CD4-positive, alpha-beta T cell treated with Interleukin-10 for 1 hour (primary cell): ENCODE results near the gene DNAJC1.
"Not testable (repeated sequence)": the region's sequence is repeated elsewhere in the genome, so short reads cannot be mapped to it uniquely, and the experiment has no call there.

Experiments used
- DNase-seq: peaks from one replicate; pipeline ENCODE4 v3.0.0-alpha.2; 2020

DNAJC1 gene, protein sequence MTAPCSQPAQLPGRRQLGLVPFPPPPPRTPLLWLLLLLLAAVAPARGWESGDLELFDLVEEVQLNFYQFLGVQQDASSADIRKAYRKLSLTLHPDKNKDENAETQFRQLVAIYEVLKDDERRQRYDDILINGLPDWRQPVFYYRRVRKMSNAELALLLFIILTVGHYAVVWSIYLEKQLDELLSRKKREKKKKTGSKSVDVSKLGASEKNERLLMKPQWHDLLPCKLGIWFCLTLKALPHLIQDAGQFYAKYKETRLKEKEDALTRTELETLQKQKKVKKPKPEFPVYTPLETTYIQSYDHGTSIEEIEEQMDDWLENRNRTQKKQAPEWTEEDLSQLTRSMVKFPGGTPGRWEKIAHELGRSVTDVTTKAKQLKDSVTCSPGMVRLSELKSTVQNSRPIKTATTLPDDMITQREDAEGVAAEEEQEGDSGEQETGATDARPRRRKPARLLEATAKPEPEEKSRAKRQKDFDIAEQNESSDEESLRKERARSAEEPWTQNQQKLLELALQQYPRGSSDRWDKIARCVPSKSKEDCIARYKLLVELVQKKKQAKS

DNA sequence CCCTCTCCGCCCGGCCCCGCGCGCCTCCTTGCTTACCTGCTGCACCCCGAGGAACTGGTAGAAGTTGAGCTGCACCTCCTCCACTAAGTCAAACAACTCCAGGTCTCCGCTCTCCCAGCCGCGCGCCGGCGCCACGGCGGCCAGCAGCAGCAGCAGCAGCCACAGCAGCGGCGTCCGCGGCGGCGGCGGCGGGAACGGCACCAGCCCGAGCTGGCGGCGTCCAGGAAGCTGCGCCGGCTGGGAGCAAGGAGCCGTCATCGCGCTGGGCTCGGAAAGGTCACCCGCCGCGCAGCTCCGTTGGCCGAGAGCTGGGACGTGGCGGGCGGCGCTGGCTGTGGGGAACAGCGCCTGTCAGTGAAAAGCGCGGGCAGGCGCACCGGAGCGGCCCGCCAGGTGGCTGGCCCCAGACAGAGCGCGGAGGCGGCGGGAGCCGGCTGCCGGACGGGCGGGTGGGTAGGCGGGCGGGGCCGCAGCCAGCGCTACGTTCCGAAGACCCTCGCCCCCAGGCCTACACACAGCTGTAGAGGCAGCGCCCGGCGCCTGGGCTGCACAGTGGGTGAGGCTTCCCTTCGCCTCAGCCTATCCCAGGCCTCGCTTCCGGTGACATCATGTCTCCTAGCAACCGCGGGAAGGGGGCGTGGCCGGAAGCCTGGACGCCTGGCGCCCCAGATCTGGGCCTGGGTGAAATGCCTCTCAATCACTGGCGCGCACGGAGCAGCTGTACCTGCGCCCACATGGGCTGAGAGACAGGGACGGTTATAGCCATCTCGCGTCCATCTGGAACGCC is at the start of gene DNAJC1:
Gene DNAJC1 (minus strand): TSS at position 554 of the 787 bp plus-strand sequence. CDS start 296 bp downstream, at position 258.
- peak; percentile 98 for DNase-seq

DNA sequence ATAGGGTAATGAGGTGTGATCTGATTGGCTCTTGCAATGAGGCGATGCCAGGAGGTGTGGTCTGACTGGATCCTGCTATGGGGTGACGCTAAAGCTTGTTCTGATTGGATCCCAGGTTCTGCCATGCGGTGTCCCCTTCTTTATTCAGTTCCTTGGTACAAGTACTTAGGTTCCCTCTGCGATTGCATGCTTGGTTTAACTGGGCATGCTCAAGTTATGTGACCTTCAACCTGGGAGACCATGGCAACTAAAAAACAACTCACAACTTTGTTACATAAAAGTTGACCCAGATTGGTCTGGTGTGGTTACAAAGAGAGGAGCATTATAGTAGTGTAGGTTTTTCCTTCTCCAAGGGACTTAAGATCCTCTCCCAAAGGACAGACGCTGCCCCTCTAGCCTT is 49.5 kb upstream of the DNAJC1 start:
- no peak for DNase-seq

DNA sequence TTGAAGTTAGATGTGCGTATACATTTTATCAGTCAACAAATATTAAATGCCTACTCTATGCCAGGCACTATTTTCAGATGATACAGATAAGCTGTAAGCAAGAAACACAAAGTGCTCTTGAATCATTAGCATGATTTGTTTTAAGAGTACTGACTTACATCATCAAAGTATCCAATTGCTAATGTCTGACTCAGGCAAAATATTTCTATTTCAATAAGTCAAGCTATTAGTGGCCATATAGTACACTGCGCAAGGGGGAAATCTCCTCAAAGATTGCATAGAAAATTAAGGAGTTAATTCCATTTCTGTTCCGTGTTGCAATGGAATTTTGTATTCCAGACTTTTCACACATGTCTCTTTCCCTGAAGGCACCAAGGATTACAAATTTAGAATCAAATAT is 46.1 kb upstream of the DNAJC1 start:
- DNase-seq = no peak

DNA sequence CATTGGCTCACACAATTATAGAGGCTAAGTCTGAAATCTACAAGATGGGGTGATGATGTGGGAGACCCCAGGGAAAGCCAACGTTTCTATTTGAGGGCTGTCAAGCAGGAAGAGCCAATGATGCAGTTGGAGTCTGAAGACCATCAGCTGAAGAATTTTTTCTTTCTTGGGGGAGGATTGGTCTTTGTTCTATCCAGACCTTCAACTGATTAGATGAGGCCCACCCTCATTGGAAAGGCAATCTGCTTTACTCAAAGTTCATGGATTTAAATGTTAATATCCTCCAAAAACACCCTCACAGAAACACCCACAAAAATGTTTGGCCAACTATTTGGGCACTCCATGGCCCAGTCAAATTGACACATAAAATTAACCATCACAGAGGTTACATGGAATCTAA is 44.3 kb upstream of the DNAJC1 start:
- DNase-seq = no peak

DNA sequence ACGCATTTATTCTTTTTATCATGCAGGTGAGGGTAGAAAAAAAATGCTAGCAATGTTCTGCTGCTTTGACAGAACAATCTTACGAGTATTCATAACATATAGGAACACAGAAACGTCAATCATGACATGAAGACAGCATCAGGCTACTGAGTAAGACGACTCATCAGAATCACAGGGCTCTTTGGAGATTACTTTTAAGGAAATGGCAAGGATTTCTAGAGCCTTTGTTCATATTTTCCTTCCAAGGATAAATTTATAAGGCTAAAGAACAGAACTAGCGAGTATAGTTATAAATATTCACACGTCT is 39.8 kb upstream of the DNAJC1 start:
- no peak for DNase-seq

DNA sequence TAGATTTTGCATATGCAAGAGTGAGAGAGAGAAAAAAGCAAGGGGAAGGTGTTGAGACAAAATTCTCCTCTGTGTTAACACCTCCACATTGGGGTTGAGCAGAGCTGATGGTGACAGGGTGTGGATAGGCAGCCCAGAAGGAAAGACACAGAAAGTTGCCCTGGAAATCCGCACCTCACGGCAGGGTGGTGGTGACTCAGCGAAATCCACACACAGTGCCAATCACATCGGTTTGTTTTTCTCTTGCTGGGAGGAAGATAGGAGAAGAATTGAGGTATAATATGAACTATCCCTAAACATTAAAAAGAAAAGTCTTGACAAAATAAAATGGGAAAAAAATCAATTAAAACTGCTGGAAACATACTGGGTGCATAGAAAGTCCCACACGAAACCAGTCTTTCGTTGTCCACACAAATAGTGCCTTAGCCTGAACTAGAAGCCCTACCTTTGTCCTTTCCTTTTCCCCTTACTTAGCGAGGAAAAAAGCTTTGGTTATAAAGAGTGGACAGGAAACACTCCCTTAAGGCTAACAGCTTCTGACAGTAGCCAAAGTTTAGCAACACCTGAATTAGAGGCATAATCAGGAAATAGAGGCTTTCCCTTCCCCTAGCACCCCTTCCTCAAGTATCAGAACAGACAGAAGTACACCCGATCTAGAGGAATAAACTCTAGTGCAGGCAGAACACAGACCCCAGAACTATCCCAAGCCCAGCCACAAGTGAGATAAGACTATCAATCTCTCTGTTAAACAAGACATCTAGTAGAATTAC is 39.2 kb upstream of the DNAJC1 start:
- no peak for DNase-seq

DNA sequence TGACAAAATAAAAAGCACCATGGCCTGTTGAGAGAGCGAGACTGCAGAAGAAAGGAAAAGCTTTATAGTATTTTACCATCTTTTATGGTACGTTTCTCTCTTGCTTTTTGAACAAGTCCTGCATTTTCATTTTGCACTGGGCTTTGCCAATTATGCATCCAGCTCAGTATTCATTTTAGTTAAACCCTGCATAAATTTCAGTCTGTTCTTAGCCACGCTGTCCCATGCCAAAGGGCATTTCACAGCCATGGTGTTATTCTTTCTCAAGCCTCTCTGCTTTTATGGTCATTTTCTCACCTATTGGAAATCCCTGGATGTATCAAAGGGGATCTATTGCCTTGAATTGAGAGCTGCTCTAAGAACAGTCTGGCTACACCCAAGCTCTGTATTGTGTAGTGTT is 30.8 kb upstream of the DNAJC1 start:
- no peak for DNase-seq

DNA sequence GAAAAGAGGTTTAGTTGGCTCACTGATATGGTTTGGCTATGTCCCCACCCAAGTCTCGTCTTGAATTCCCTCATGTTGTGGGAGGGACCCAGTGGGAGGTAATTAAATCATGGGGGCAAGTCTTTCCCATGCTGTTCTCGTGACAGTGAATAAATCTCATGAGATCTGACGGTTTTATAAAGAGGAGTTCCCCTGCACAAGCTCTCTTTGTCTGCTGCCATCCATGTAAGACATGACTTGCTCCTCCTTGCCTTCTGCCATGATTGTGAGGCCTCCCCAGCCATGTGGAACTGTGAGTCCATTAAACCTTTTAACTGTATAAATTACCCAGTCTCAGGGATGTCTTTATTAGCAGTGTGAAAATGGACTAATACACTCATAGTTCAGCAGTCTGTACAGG is 28.7 kb upstream of the DNAJC1 start:
- not testable (repeated sequence) for DNase-seq

DNA sequence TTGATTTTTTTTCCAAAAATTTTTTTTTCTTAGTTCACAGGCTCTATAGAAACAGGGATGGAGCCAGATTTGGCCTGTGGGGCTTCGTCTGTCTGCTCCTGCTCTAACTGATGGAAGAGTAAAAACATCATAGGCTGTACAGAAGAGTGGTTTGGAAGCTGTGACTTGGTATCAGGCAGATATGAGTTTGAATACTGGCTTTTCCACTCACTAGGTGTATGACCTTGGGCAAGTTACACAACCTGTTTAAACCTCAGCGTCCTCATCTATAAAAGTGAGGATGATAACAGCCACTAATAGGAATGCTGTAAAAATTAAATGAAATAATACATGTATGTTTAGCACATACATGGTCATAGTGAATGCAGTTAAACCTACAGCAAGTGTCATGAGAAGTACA is 26.9 kb upstream of the DNAJC1 start:
- no peak for DNase-seq

DNA sequence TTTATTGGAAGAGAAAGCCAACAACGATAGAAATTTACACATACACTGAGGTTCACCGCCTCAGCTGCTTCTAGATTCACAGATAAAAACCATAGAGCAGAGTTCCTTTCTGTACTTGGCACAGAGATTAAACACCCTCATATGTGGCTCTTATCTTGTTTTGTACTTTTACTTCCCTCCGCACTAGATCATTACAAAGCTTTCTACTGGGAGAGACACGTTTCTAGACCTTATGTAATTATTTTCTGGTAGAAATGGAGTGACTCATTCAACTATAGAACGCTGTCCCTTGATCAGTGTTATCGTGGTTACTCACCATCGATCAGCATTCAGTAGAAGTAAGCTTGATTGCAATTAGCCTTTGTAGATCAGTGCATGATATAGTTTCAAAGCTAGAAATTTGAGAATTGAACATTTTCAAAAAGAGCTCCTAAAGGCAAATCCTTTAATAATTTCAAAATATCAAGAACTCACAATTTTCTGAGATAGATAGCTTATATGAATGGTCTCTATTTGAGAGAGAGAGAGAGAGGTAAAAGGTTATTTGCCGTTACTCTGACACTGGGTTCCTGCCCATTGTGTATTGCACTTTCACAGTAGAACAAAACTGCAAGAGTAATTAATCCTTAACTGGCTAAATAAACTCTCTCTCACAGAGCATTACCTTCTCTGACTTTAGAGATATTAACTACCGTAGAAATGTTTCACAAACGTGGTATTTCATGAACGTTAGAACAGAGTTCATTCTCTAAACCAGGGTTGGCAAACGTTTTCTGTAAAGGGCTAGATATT is 26.1 kb upstream of the DNAJC1 start:
- DNase-seq = no peak

DNA sequence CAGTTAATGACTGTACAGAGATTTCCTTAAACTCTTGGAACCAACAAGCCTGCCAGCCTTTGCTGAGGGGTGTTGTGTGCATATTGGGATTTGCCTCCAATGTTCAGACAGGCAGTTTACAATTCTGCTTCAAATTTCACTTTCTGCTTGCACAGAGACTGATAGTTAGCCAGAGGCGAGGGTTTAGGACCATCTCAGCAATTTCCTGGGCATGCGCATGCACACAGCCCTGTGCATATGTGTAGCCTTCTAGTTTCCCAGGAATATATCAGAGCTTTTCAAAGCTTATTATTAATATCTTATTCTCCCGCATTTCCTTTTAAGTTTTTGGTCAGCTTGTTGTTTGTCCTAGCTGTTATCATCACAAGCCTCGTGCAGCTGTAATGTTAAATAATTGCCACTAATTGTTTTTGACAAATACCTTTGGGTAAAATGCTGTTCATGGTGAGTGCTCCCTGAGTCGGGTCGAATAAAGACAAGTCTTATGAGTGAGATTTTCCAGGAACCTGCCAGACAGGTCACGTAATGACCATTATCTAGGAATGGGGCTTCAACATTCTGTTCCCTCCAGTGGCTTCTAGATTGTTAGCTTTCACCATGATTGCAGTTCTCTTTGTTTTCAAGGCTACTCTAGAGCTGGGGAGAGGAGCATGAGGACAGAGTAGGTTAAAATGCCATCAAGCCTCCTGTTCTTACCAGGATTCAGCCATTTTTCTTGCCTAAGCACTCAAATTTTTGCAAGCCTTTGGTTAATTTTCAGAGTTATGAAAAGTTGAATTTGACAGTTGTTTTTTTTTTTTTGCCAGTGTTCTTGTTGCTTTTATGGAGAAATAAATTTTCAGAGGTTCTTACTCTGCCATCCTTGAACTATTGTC is 24.1 kb upstream of the DNAJC1 start:
- DNase-seq = no peak

DNA sequence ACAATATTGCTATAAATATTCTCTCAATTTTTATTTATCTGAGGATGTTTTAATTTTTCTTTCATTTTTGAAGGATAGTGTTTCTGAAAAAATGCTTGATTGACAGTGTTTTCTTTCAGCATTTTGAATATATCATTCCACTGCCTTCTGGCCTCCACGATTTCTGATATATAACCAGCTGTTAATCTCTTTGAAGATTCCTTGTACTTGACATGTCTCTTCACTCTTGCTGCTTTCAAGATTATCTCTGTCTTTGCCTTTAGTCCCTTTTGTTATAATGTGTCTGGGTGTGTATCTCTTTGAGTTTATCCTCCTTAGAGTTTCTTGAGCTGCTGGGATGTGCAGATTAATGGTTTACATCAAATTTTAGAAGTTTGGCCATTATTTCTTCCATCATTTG is 22.8 kb upstream of the DNAJC1 start:
- no peak for DNase-seq

DNA sequence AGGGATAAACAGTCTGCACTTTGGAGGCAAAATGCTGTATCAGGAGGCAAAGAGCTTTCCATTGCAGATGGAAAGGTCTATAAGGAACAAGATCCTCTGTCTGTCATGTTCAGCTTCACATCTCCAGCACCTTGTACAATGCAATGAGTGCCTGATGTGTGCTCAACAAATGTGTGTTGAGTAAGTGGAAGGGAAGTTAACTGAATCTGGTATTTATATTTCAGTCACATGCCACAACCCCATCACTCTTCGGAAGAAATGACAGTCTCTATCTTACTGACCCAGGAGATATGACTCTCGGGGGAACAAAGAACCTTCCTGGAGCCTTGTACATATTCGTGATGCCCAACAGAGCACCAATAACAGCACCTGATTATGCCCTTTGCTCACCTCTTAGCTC is 20.0 kb upstream of the DNAJC1 start:
- no peak for DNase-seq

DNA sequence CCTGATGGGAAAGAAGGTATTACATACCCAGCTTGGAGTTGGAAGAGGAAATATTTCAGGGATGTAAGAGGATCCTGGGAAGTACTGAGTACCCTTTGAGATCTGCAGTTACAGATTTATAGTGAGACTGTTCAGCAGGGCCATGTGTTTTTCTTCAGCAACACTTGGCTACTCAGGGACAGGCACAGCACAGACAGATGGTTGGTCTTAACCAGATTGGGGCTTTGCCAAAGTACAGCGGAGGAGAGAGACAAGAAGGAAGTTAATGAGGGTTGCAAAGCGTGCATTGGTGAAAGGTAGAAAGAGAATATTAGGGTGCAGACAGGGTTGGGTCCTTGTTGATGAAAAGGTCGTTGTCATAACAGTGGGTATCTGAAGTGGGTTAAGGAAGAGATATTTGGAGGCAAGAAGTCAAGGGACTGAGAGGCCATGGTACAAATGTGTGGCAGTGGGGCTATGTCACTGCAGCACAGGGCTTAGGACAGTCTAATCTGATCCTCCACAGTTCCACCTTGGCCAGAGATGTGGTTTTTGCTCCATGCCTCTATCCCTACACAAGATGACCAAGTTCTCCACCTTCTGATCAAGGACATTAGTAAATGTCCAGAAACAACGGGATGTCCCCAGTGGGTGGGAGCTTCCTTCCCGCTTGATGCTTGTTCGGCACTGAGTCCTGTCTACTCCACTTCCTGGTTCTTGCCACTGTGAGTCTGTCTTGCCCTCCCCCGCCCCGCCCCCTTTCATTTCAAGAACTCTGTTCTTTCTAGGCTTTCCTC is 18.9 kb upstream of the DNAJC1 start:
- peak; percentile 53 for DNase-seq

DNA sequence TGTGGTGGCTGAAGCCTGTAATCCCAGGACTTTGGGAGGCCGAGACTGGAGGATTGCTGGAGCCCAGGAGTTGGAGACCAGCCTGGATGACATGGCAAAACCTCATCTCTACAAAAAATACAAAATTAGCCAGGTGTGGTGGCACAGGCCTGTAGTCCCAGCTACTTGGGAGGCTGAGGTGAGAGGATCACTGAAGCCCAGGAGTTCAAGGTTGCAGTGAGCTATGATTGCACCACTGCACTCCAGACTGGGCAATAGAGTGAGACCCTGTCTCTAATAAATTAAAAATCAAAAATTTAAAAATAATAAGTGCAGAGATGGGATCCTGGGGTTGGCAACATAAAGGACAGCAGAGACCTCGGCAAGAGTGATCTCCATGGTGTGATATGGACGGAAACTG is 17.6 kb upstream of the DNAJC1 start:
- not testable (repeated sequence) for DNase-seq

DNA sequence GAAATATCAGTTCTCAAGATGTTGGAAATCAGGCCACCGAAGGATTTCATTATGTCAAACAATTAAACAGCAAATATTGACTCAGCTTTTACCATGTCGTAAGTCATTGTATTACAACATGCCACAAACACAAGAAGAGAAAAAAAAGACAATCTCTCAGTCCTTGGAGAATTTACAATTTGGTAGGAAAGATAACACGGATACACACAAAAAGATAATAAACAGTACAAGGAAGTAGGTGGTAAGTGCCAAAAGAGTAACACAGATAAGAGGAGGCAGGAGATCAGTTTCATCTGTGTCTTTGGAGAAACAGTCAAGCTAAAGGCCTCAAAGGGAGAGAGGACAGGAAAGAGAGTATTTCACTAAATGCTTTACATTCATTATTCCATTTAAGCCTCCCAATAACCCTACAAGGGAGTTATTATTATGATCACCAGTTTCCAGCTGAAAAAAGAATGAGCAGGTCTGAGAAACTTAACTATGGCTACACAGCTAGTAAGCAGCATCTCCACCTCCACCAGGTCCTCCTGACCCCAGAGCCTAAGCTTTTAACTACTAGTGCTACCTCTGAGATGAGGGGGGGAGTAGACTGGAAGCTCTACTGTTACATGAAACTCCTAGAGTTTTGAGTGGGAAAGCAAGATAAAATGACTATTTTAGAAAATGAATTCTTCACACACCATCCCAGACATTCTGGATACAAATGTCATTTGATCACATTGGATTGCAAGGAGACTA is 13.9 kb upstream of the DNAJC1 start:
- no peak for DNase-seq

DNA sequence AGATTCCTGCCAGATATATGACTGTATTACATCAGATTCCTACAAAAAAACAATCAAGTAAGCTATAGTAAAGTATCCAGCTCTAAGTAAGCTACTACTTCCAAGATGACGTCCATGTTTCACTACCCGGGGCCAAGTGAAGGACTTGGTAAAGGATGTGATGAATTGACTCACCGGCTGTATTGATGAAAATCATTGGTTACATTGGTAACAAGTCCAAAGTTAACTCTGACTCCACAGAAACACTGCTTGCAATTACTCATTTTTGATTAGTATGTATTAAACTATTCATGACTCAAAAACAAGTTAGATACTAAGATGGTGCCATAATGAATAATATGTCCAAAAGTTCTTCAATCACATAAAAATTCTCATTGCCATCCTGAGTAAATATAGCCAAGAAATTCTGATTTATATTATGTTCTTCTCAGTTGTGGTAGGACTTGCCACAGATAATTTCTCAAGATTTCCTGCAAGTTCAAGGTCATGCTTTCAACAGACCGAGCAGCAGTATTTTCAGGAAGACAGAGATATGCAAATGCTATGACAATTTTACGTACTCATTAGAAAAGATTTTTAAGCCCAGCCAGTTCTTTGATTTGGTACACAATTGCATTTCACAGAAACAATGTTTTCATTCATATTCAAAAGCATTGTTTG is 12.6 kb upstream of the DNAJC1 start:
- DNase-seq = no peak

DNA sequence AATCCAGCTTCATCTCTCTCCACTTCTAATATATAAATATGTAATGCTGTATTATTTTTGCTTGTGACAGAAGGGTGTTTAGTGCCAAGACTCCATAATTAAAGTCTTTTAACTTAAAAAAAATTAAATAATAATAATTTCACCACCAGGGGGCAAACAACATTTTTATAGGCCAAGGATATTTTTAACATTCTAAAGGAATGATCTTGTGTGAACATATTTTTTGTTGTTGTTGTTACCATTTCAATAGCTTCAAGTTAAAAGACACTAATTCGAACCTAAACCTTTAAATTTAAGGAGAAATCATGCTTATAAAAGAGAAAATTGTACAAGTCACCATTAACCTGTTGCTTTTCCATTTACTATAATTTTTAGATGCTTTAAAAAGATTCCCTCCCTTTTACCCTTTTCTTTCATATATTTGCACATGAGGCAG is 7.5 kb upstream of the DNAJC1 start:
- DNase-seq = peak; percentile 46

DNA sequence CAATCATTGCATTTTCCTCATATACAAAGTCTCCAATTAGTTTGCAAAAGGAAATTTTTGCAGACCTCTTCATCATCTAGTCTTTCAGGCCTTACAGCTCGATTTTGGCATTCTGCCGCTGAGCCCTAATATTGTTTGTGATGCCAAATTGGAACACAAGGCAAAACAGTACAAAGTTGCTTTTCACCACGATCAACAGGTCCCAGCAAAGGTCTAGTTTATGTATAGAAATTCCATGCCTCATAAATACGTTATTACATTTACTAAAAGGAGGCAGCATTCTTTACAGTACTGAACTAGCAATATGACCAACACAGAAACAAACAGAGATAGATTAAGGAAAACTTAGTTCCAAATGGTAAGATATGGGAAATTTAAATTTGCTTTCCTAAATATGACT is 7.0 kb upstream of the DNAJC1 start:
- DNase-seq = no peak
